GM18861 (cell line): Measurements from ENCODE around the gene MICAL3.

Source experiments
- ATAC-seq: cut with Tn5 transposase; IDR thresholded peaks from one replicate; pipeline ENCODE4 v1.9.1; 2021; ENCODE audit not compliant: unreplicated experiment

MICAL3 gene

DNA sequence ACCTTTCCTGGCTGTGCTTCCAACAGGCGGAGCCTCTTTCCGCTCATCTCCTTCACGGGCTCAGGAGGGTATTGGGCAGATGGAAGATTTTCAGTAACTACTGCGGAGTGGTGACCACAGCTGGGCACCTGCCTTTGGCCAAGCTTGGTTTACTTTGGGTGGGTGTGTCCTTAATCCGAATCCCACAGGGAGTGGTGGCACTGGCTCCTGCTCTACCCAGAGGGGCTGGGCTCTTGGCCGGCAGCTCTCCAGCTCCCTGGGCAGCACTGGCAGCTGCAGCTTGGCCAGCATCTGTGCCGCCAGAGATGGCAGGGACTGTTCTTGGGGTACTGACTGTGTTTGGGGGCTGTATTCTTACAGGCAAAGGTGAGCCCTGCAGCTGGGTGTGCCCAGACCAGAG is 279.9 kb downstream of the MICAL3 start:
- ATAC-seq = no peak

- no peak for ATAC-seq
These were observed 280.5 kb downstream of the MICAL3 start for GRCh38 chr22:17743661-17744411.

- ATAC-seq = no peak
These were observed 281.8 kb downstream of the MICAL3 start for GRCh38 chr22:17742527-17742902.

DNA sequence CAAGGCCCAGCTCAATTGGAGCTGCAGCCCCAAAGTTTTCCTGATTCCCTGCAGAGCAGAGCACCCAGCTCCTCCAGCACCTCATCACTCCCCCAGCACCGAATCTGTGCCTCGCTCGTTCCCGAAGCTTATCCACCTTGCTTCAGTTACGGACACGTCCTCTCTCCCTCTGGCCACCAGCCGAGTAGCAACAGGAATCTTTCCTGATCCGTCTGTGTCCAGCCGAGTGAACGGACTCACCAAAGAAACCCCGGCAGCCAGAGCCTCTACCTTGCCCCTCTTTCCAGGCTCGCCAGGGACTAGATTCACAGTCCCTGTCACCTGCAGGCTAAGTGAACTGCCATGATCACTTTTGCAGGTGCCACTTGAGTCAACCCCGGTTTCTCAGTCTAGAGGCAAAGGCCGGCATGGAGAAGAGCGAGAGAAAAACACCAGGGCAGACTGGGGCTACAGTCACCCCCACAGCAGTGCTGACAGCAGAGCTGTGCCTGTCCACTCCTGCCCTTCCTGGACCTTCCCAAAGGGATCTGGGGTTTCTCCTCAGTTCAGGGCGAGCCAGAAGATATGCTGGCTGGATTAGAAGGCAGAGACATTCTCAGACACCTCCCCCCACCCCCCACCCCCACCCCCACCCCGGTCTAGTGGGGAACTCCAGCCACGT is 282.4 kb downstream of the MICAL3 start:
- no peak for ATAC-seq

- ATAC-seq = no peak
These were observed 285.0 kb downstream of the MICAL3 start for GRCh38 chr22:17739196-17739975.

DNA sequence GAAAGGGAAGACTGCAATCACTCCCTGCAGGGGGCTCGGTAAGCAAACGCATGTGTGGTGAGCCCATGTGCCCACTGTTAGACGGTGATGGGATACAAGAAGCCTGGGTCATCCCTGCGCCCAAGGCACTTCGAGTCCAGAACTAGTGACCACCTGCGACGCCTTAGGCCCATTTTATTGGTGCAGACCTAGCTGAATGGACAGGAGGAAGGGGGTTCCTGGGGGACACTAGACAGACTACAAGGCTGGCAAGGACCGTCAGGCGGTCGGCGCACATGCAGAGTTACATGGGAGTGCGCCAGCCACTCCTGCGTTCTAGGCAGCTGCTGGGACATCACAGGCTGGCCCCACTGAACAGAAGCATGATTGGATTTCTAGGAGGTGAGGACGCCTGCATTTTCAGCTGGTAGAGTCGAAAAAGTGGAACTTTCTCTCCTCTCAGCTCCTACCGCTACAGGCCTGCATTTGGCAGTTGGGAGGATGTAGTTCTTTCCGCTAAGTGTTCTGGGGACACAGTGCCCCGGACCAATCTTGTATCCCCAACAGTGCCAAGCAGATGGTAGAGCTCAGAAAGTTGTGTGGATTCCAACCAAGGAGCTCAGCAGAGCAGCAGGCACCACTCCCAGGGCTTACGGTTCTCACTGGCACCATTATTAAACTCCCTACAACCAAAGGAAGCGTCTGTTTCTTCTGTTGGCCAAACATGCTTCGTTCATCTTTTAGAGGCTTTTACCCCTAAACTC is 285.8 kb downstream of the MICAL3 start:
- ATAC-seq = no peak
